Stimulated activated CD4-positive, alpha-beta T cell treated with anti-CD3 and anti-CD28 coated beads, Interleukin-1b, Interleukin-23, amount 100 ng/mL, for 1 hour (primary cell): ENCODE results near the gene AKT2.
"Not testable (repeated sequence)": the region's sequence is repeated elsewhere in the genome, so short reads cannot be mapped to it uniquely, and the experiment has no call there.

ENCODE experiments used
- DNase-seq, 2 donors: peaks; one replicate each; pipeline ENCODE4 v3.0.0-alpha.2; 2020; ENCODE audit warnings: low read depth in 2 of 2

Gene AKT2

GRCh38 chr19:40284501-40285352, at the start of gene AKT2:
TSS of gene AKT2 (minus strand) at chr19:40285345. CDS start at chr19:40265267, 20,078 bp downstream.
- DNase-seq: peak; percentile 1 to 41

GRCh38 chr19:40333083-40333482, 47.9 kb upstream of the AKT2 start:
- not testable (repeated sequence) for DNase-seq

- DNase-seq: no peak
These were observed 47.5 kb upstream of the AKT2 start for GRCh38 chr19:40332669-40333068.

GRCh38 chr19:40331052-40331451, 45.9 kb upstream of the AKT2 start:
- no peak for DNase-seq

- no peak for DNase-seq
These were observed 41.1 kb upstream of the AKT2 start for GRCh38 chr19:40326201-40326600.

- no peak for DNase-seq
These were observed 38.6 kb upstream of the AKT2 start for GRCh38 chr19:40323705-40324104.

- DNase-seq: no peak
These were observed 37.9 kb upstream of the AKT2 start for GRCh38 chr19:40322951-40323615.

- no peak for DNase-seq
These were observed 37.1 kb upstream of the AKT2 start for GRCh38 chr19:40322271-40322610.

GRCh38 chr19:40321566-40322270, 36.6 kb upstream of the AKT2 start:
- no peak for DNase-seq

GRCh38 chr19:40321076-40321475, 35.9 kb upstream of the AKT2 start:
- no peak for DNase-seq

GRCh38 chr19:40320558-40320935, 35.4 kb upstream of the AKT2 start:
- DNase-seq: no peak

GRCh38 chr19:40317338-40317737, 32.2 kb upstream of the AKT2 start:
- no peak for DNase-seq

- no peak for DNase-seq
These were observed 30.8 kb upstream of the AKT2 start for GRCh38 chr19:40315812-40316470.

- DNase-seq: no peak
These were observed 29.5 kb upstream of the AKT2 start for GRCh38 chr19:40314656-40315055.

GRCh38 chr19:40313229-40313983, 28.3 kb upstream of the AKT2 start:
- no peak for DNase-seq

- no peak for DNase-seq
These were observed 27.4 kb upstream of the AKT2 start for GRCh38 chr19:40312533-40312932.

GRCh38 chr19:40309666-40310065, 24.5 kb upstream of the AKT2 start:
- no peak for DNase-seq

- DNase-seq: peak; percentile 38 to 44
These were observed 20.3 kb upstream of the AKT2 start for GRCh38 chr19:40305403-40305802.

- DNase-seq: no peak
These were observed 19.2 kb upstream of the AKT2 start for GRCh38 chr19:40304306-40304705.

GRCh38 chr19:40303765-40304164, 18.6 kb upstream of the AKT2 start:
- DNase-seq: no peak

- no peak for DNase-seq
These were observed 17.3 kb upstream of the AKT2 start for GRCh38 chr19:40302224-40303011.
